HEK293 (cell line): Measurements from ENCODE around the gene PACRG.

Source experiments
- CTCF ChIA-PET: fragments of 350-600 bp; formaldehyde crosslinking; extraction: SDS; loops from one replicate; lab custom pipeline; 2021; ENCODE audit warnings: antibody characterized with exemption; lab: Yijun Ruan, JAX
- POLR2A ChIA-PET: fragments of 300-600 bp; formaldehyde crosslinking; extraction: SDS; loops from one replicate; lab custom pipeline; 2020; ENCODE audit warnings: antibody characterized with exemption, inconsistent platforms; lab: Yijun Ruan, JAX
- H3K27ac ChIP-seq: fragments of 200-500 bp; sonication (Bioruptor generic); 2 replicates; pipeline ENCODE4 v1.5.1; 2014; ENCODE audit warnings: low read depth, low read length, control low read depth, inconsistent platforms; ENCODE audit errors: extremely low read depth
- H3K36me3 ChIP-seq, 2 experiments: fragments of 200-500 bp in 1 of 2; sonication (Bioruptor generic) in 1 of 2; 1 replicate in 1 of 2; 2 replicates in 1 of 2; pipeline ENCODE4 v1.5.1; 2014 to 2017; ENCODE audit warnings: inconsistent platforms in 2 of 2, low read length in 2 of 2; ENCODE audit not compliant: control insufficient read depth in 2 of 2, insufficient read depth in 1 of 2
- H3K4me1 ChIP-seq: fragments of 200-500 bp; sonication (Bioruptor generic); 2 replicates; pipeline ENCODE4 v1.5.1; 2014; ENCODE audit warnings: mild to moderate bottlenecking, low read length, inconsistent platforms; ENCODE audit not compliant: control insufficient read depth, insufficient read depth
- H3K4me3 ChIP-seq: 2 replicates; pipeline ENCODE4 v1.5.1; 2011; ENCODE audit warnings: low read depth, mild to moderate bottlenecking, control low read depth, low read length, moderate library complexity
- H3K9me3 ChIP-seq: fragments of 200-500 bp; sonication (Bioruptor generic); 2 replicates; pipeline ENCODE4 v1.5.1; 2014; ENCODE audit warnings: low read depth, low read length, inconsistent platforms; ENCODE audit not compliant: control insufficient read depth, insufficient read depth
- BCL11B ChIP-seq: fragments of 450-650 bp; formaldehyde crosslinking; IDR thresholded peaks from 2 replicates; pipeline ENCODE4 v1.5.1; 2016; ENCODE audit warnings: low read depth, missing biosample characterization, missing genetic modification characterization
- GLI2 ChIP-seq: fragments of 450-650 bp; formaldehyde crosslinking; IDR thresholded peaks from 2 replicates; pipeline ENCODE4; 2017; ENCODE audit warnings: missing biosample characterization, missing genetic modification characterization, low read depth, borderline replicate concordance
- SETDB1 ChIP-seq: IDR thresholded peaks from one replicate; pipeline ENCODE4 v1.6.1; 2017; ENCODE audit warnings: mild to moderate bottlenecking, low read length, moderate library complexity, mixed read lengths; ENCODE audit not compliant: insufficient read length
- ZBTB8A ChIP-seq: fragments of 450-650 bp; formaldehyde crosslinking; IDR thresholded peaks from 2 replicates; pipeline ENCODE4 v1.5.1; 2016; ENCODE audit warnings: missing biosample characterization, missing genetic modification characterization
- ZEB2 ChIP-seq: fragments of 450-650 bp; formaldehyde crosslinking; IDR thresholded peaks from 2 replicates; pipeline ENCODE4 v1.5.1; 2016; ENCODE audit warnings: missing biosample characterization, missing genetic modification characterization
- ZNF174 ChIP-seq: fragments of 450-650 bp; formaldehyde crosslinking; IDR thresholded peaks from 2 replicates; pipeline ENCODE4 v1.5.0; 2017; ENCODE audit warnings: missing biosample characterization, mild to moderate bottlenecking, missing genetic modification characterization
- ZNF23 ChIP-seq: fragments of 450-650 bp; formaldehyde crosslinking; IDR thresholded peaks from 2 replicates; pipeline ENCODE4 v1.5.1; 2016; ENCODE audit warnings: missing biosample characterization, missing genetic modification characterization, borderline replicate concordance
- ZNF266 ChIP-seq: fragments of 450-650 bp; formaldehyde crosslinking; IDR thresholded peaks from 2 replicates; pipeline ENCODE4 v1.5.1; 2016; ENCODE audit warnings: missing biosample characterization, missing genetic modification characterization, low read depth
- ZNF274 ChIP-seq, 2 experiments: fragments of 200-500 bp in 1 of 2; fragments of 450-650 bp in 1 of 2; sonication (Bioruptor generic) in 1 of 2; formaldehyde crosslinking in 1 of 2; IDR thresholded peaks; 2 replicates each; pipeline versions ENCODE4 v1.5.1 to v1.6.1; 2014 to 2016; ENCODE audit warnings: borderline replicate concordance in 1 of 2, inconsistent platforms in 1 of 2, low read length in 1 of 2, missing biosample characterization in 1 of 2, missing genetic modification characterization in 1 of 2
- ZNF292 ChIP-seq: fragments of 450-650 bp; formaldehyde crosslinking; IDR thresholded peaks from 2 replicates; pipeline ENCODE4 v1.5.1; 2016; ENCODE audit warnings: low read depth, missing biosample characterization, missing genetic modification characterization, borderline replicate concordance
- ZNF311 ChIP-seq: fragments of 450-650 bp; formaldehyde crosslinking; IDR thresholded peaks from 2 replicates; pipeline ENCODE4 v1.5.1; 2017; ENCODE audit warnings: missing biosample characterization, missing genetic modification characterization, borderline replicate concordance
- ZNF354C ChIP-seq: fragments of 450-650 bp; formaldehyde crosslinking; IDR thresholded peaks from 2 replicates; pipeline ENCODE4 v1.5.1; 2016; ENCODE audit warnings: missing biosample characterization, missing genetic modification characterization, low read depth, borderline replicate concordance
- ZNF473 ChIP-seq: fragments of 450-650 bp; formaldehyde crosslinking; IDR thresholded peaks from 2 replicates; pipeline ENCODE4 v1.5.1; 2017; ENCODE audit warnings: missing biosample characterization, missing genetic modification characterization
- ZNF48 ChIP-seq: fragments of 450-650 bp; formaldehyde crosslinking; IDR thresholded peaks from 2 replicates; pipeline ENCODE4 v1.5.1; 2016; ENCODE audit warnings: missing biosample characterization, missing genetic modification characterization
- ZNF501 ChIP-seq: fragments of 450-650 bp; formaldehyde crosslinking; IDR thresholded peaks from 2 replicates; pipeline ENCODE4 v1.5.1; 2016; ENCODE audit warnings: missing biosample characterization, missing genetic modification characterization
- ZNF521 ChIP-seq: fragments of 450-650 bp; formaldehyde crosslinking; IDR thresholded peaks from 2 replicates; pipeline ENCODE4 v1.5.1; 2017; ENCODE audit warnings: missing biosample characterization, mild to moderate bottlenecking, missing genetic modification characterization
- ZNF544 ChIP-seq: fragments of 450-650 bp; formaldehyde crosslinking; IDR thresholded peaks from 2 replicates; pipeline ENCODE4 v1.5.0; 2017; ENCODE audit warnings: missing biosample characterization, missing genetic modification characterization
- ZNF549 ChIP-seq: fragments of 450-650 bp; IDR thresholded peaks from 2 replicates; pipeline ENCODE4 v1.5.1; 2018; ENCODE audit warnings: missing biosample characterization, missing genetic modification characterization, mild to moderate bottlenecking, inconsistent platforms, moderate library complexity
- ZNF596 ChIP-seq: fragments of 450-650 bp; IDR thresholded peaks from 2 replicates; pipeline ENCODE4 v1.5.0; 2018; ENCODE audit warnings: missing biosample characterization, mild to moderate bottlenecking, missing genetic modification characterization, moderate library complexity
- ZNF626 ChIP-seq: fragments of 450-650 bp; sonication (Bioruptor Pico); formaldehyde crosslinking; IDR thresholded peaks from 2 replicates; pipeline ENCODE4 v1.5.1; 2018; ENCODE audit warnings: missing biosample characterization, missing genetic modification characterization, inconsistent platforms
- ZNF707 ChIP-seq: fragments of 450-650 bp; formaldehyde crosslinking; IDR thresholded peaks from 2 replicates; pipeline ENCODE4 v1.5.1; 2016; ENCODE audit warnings: missing biosample characterization, missing genetic modification characterization
- ZNF777 ChIP-seq: fragments of 450-650 bp; formaldehyde crosslinking; IDR thresholded peaks from 2 replicates; pipeline ENCODE4 v1.5.1; 2017; ENCODE audit warnings: missing biosample characterization, missing genetic modification characterization, borderline replicate concordance
- ZNF785 ChIP-seq: fragments of 450-650 bp; formaldehyde crosslinking; IDR thresholded peaks from 2 replicates; pipeline ENCODE4 v1.5.1; 2016; ENCODE audit warnings: missing biosample characterization, missing genetic modification characterization
- ZNF837 ChIP-seq: fragments of 450-650 bp; formaldehyde crosslinking; IDR thresholded peaks from 2 replicates; pipeline ENCODE4 v1.5.1; 2016; ENCODE audit warnings: missing biosample characterization, missing genetic modification characterization
- TF ChIP-seq, protein P1 (sequence below): fragments of 450-650 bp; formaldehyde crosslinking; IDR thresholded peaks from 2 replicates; pipeline ENCODE4 v1.5.1; 2016; ENCODE audit warnings: missing biosample characterization, missing genetic modification characterization
- TF ChIP-seq, protein P2 (sequence below): fragments of 450-650 bp; formaldehyde crosslinking; IDR thresholded peaks from 2 replicates; pipeline ENCODE4 v1.5.1; 2016; ENCODE audit warnings: missing biosample characterization, missing genetic modification characterization, low read depth
- TF ChIP-seq, protein P3 (sequence below): fragments of 450-650 bp; formaldehyde crosslinking; IDR thresholded peaks from 2 replicates; pipeline ENCODE4; 2016; ENCODE audit warnings: missing biosample characterization, missing genetic modification characterization
- TF ChIP-seq, protein P4 (sequence below): fragments of 450-650 bp; IDR thresholded peaks from 2 replicates; pipeline ENCODE4 v1.5.1; 2018; ENCODE audit warnings: missing biosample characterization, missing genetic modification characterization
- TF ChIP-seq, protein P5 (sequence below): fragments of 450-650 bp; formaldehyde crosslinking; IDR thresholded peaks from 2 replicates; pipeline ENCODE4 v1.5.1; 2016; ENCODE audit warnings: missing biosample characterization, missing genetic modification characterization

Gene PACRG

DNA sequence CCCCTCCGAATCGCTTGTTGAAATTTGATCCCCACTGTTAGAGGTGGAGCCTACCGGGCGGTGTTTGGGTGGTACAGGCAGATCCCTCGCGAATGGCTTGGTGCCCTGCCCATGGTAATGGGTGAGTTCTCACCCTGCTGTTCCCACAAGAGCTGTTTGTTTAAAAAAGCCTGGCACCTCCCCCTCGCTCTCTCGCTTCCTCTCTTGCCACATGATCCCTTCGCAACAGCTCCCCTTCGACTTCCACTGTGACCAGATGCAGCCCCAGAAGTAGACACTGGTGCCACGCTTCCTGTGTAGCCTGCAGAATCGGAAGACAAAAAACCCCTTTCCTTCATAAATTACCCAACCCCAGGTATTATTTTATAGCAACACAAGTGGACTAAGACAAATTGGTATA lies 394.6 kb downstream of the PACRG start:
- TF ChIP-seq, protein P1, sequence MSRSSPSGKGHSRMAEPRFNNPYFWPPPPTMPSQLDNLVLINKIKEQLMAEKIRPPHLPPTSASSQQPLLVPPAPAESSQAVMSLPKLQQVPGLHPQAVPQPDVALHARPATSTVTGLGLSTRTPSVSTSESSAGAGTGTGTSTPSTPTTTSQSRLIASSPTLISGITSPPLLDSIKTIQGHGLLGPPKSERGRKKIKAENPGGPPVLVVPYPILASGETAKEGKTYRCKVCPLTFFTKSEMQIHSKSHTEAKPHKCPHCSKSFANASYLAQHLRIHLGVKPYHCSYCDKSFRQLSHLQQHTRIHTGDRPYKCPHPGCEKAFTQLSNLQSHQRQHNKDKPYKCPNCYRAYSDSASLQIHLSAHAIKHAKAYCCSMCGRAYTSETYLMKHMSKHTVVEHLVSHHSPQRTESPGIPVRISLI (tag by site-specific recombination): no peak
- TF ChIP-seq ZNF48 (no peak), ZNF23 (tag by site-specific recombination) (no peak), ZNF521 (tag by site-specific recombination) (no peak), ZNF311 (no peak), ZNF292 (tag by site-specific recombination) (no peak), ZNF837 (tag by site-specific recombination) (no peak), ZBTB8A (tag by site-specific recombination) (no peak)
- TF ChIP-seq, protein P2, sequence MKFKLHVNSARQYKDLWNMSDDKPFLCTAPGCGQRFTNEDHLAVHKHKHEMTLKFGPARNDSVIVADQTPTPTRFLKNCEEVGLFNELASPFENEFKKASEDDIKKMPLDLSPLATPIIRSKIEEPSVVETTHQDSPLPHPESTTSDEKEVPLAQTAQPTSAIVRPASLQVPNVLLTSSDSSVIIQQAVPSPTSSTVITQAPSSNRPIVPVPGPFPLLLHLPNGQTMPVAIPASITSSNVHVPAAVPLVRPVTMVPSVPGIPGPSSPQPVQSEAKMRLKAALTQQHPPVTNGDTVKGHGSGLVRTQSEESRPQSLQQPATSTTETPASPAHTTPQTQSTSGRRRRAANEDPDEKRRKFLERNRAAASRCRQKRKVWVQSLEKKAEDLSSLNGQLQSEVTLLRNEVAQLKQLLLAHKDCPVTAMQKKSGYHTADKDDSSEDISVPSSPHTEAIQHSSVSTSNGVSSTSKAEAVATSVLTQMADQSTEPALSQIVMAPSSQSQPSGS: no peak
- TF ChIP-seq, all 188 proteins: peak for 0
- CTCF ChIA-PET: no interaction called here
- Histone ChIP-seq H3K4me3 (no peak overlapping the region), H3K4me1 (no peaks in the 10 kb centered on the region), H3K27ac (no peak overlapping the region), H3K36me3 (no peaks in the 10 kb centered on the region), H3K9me3 (no peaks in the 10 kb centered on the region)
- POLR2A ChIA-PET: no interaction called here

DNA sequence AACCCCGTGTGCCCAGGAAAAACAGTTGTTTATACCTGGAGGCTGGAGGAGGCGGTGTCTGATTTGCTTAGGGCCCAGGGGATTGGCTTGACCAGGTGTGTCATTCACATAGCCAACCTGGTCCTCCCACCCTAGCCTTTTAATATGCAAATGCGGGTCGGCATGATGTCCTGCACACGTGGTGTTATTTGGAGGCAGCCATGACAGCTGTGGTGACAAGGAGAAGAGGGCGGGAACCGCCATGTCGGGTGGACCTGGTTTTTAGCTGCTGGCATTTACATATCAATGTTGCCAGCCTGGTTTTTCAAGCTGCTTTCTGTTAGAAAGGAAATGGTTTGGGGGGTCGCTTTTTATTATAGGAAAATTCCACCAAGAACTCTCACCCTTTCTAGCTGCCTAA lies 395.3 kb downstream of the PACRG start:
- H3K4me1 ChIP-seq: no peaks in the 10 kb centered on the region
- H3K36me3 ChIP-seq: no peaks in the 10 kb centered on the region
- TF ChIP-seq ZNF777 (tag by site-specific recombination): no peak
- no peak for TF ChIP-seq ZNF626 (tag by site-specific recombination)
- TF ChIP-seq ZNF473 (tag by site-specific recombination): no peak
- TF ChIP-seq GLI2 (tag by site-specific recombination): no peak
- no peak for TF ChIP-seq SETDB1
- TF ChIP-seq ZNF549: no peak
- TF ChIP-seq ZNF596: no peak
- no peak for TF ChIP-seq ZNF274 (IDR thresholded peaks at IDR 0.05; ENCODE audit: low read length)
- TF ChIP-seq ZNF274 (tag by site-specific recombination; IDR thresholded peaks at IDR 0.05; ENCODE audit: borderline replicate concordance): no peak
- TF ChIP-seq ZNF266 (tag by site-specific recombination): no peak
- TF ChIP-seq, protein P3, sequence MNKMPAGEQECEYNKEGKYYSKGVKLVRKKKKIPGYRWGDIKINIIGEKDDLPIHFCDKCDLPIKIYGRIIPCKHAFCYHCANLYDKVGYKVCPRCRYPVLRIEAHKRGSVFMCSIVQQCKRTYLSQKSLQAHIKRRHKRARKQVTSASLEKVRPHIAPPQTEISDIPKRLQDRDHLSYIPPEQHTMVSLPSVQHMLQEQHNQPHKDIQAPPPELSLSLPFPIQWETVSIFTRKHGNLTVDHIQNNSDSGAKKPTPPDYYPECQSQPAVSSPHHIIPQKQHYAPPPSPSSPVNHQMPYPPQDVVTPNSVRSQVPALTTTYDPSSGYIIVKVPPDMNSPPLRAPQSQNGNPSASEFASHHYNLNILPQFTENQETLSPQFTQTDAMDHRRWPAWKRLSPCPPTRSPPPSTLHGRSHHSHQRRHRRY (tag by site-specific recombination): no peak
- TF ChIP-seq ZEB2: no peak
- no peak for TF ChIP-seq ZNF174 (tag by site-specific recombination)
- no peak for TF ChIP-seq ZNF544 (tag by site-specific recombination)
- no peak for TF ChIP-seq ZNF501 (tag by site-specific recombination)
- TF ChIP-seq ZNF354C (tag by site-specific recombination): no peak
- TF ChIP-seq, protein P4, sequence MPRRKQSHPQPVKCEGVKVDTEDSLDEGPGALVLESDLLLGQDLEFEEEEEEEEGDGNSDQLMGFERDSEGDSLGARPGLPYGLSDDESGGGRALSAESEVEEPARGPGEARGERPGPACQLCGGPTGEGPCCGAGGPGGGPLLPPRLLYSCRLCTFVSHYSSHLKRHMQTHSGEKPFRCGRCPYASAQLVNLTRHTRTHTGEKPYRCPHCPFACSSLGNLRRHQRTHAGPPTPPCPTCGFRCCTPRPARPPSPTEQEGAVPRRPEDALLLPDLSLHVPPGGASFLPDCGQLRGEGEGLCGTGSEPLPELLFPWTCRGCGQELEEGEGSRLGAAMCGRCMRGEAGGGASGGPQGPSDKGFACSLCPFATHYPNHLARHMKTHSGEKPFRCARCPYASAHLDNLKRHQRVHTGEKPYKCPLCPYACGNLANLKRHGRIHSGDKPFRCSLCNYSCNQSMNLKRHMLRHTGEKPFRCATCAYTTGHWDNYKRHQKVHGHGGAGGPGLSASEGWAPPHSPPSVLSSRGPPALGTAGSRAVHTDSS: no peak
- TF ChIP-seq ZNF785: no peak
- TF ChIP-seq, protein P5, sequence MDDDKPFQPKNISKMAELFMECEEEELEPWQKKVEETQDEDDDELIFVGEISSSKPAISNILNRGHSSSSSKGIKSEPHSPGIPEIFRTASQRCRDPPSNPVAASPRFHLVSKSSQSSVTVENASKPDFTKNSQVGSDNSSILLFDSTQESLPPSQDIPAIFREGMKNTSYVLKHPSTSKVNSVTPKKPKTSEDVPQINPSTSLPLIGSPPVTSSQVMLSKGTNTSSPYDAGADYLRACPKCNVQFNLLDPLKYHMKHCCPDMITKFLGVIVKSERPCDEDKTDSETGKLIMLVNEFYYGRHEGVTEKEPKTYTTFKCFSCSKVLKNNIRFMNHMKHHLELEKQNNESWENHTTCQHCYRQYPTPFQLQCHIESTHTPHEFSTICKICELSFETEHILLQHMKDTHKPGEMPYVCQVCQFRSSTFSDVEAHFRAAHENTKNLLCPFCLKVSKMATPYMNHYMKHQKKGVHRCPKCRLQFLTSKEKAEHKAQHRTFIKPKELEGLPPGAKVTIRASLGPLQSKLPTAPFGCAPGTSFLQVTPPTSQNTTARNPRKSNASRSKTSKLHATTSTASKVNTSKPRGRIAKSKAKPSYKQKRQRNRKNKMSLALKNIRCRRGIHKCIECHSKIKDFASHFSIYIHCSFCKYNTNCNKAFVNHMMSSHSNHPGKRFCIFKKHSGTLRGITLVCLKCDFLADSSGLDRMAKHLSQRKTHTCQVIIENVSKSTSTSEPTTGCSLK (tag by site-specific recombination): no peak
- no peak for TF ChIP-seq BCL11B (tag by site-specific recombination)
- no peak for TF ChIP-seq ZNF707
- H3K27ac ChIP-seq: no peak overlapping the region
- POLR2A ChIA-PET: no interaction called here
- no peaks in the 10 kb centered on the region for H3K9me3 ChIP-seq
- CTCF ChIA-PET: no interaction called here
- no peak overlapping the region for H3K4me3 ChIP-seq
